BJ (cell line): ENCODE data around the gene ABHD11. TPM values are rescaled to one million over a fixed set of nuclear protein-coding genes. Genes with fewer than 3 reads are reported as not detected.

Experiments
- CTCF ChIA-PET: fragments of 350-600 bp; formaldehyde crosslinking; extraction: SDS; loops from one replicate; lab custom pipeline; 2021; ENCODE audit warnings: antibody characterized with exemption, inconsistent platforms; lab: Yijun Ruan, JAX
- POLR2A ChIA-PET: fragments of 300-600 bp; sonication (Branson Sonifier 250); formaldehyde crosslinking; extraction: SDS; loops from one replicate; lab custom pipeline; 2021; ENCODE audit warnings: antibody characterized with exemption; lab: Charles Lee
- DNase-seq: peaks from one replicate; pipeline ENCODE4 v3.0.0-alpha.2; 2011; ENCODE audit warnings: low read depth
- H3K27me3 ChIP-seq: 2 replicates; pipeline ENCODE4 v1.6.0; 2011; ENCODE audit warnings: low read length; ENCODE audit not compliant: control insufficient read depth, insufficient read depth
- H3K36me3 ChIP-seq: 2 replicates; pipeline ENCODE4 v1.5.1; 2011; ENCODE audit warnings: low read length; ENCODE audit not compliant: control insufficient read depth, insufficient read depth
- H3K4me3 ChIP-seq: 2 replicates; pipeline ENCODE4 v1.5.1; 2011; ENCODE audit warnings: low read depth, mild to moderate bottlenecking, control low read depth, low read length
- polyA plus RNA-seq: library from polyadenylated mRNA; depleted of rRNA; stranded (reverse); fragments of >200 nt; gene quantifications from 2 replicates; pipeline ENCODE4 v1.2.3, GENCODE V29; 2011
- TF ChIP-seq, protein P1 (sequence below): IDR thresholded peaks from 2 replicates; pipeline ENCODE4 v1.5.1; 2011; ENCODE audit warnings: low read depth, mild to moderate bottlenecking, control low read depth, inconsistent platforms, low read length, moderate library complexity; ENCODE audit not compliant: insufficient read depth

The ABHD11 gene
- polyA plus RNA-seq, 1 experiment: 16.9 TPM

DNA sequence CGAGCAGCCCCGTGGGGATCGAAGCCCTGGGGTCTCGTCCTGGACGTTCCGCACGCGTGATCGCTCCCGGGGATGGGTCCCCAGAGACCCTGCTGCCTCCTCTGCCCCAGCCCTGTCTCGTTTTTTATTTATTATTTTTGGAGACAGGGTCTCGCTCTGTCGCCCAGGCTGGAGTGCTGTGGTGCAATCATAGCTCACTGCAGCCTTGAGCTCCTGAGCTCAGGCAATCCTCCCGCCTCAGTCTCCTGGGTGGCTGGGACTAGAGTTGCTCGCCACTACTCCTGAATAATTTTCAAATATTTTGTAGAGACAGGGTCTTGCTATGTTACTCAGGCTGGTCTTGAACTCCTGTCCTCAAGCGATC, 18.8 kb downstream of the ABHD11 start:
- TF ChIP-seq, protein P1, sequence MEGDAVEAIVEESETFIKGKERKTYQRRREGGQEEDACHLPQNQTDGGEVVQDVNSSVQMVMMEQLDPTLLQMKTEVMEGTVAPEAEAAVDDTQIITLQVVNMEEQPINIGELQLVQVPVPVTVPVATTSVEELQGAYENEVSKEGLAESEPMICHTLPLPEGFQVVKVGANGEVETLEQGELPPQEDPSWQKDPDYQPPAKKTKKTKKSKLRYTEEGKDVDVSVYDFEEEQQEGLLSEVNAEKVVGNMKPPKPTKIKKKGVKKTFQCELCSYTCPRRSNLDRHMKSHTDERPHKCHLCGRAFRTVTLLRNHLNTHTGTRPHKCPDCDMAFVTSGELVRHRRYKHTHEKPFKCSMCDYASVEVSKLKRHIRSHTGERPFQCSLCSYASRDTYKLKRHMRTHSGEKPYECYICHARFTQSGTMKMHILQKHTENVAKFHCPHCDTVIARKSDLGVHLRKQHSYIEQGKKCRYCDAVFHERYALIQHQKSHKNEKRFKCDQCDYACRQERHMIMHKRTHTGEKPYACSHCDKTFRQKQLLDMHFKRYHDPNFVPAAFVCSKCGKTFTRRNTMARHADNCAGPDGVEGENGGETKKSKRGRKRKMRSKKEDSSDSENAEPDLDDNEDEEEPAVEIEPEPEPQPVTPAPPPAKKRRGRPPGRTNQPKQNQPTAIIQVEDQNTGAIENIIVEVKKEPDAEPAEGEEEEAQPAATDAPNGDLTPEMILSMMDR: no peak
- DNase-seq: no peak
- ChIA-PET CTCF (interaction anchor here (0.6 to 1.9 kb wide), 10 partner anchors 15 to 131 kb away, joined by 3 to 18 read pairs (median 3); no protein-coding TSS in a partner anchor), POLR2A (no interaction called here)
- H3K27me3 ChIP-seq: no peaks in the 10 kb centered on the region
- no peaks in the 10 kb centered on the region for H3K36me3 ChIP-seq
- peak overlapping the region; percentile 43 for H3K4me3 ChIP-seq

- Histone ChIP-seq H3K4me3 (peak within 1 kb of the TSS; percentile 83), H3K36me3 (no peaks in the 10 kb centered on the region), H3K27me3 (no peaks in the 10 kb centered on the region)
- POLR2A ChIA-PET: no interaction called here
- TF ChIP-seq, protein P1: no peak
- CTCF ChIA-PET: interaction anchor here (0.6 to 1.9 kb wide), 7 partner anchors 15 to 132 kb away, joined by 3 to 18 read pairs (median 3); no protein-coding TSS in a partner anchor
- no peak for DNase-seq
These were observed 19.4 kb downstream of the ABHD11 start, which contains the start of gene STX1A for GRCh38 chr7:73718905-73719805. Gene STX1A (minus strand): TSS chr7:73719669. CDS start chr7:73719631, 38 bp downstream.

GRCh38 chr7:73718438-73718881, 20.1 kb downstream of the ABHD11 start:
- H3K4me3 ChIP-seq: peak overlapping the region; percentile 83
- CTCF ChIA-PET: interaction anchor here (1.0 to 3.7 kb wide), 5 partner anchors 8 to 111 kb away, joined by 3 to 23 read pairs (median 4); partner anchors contain the start of gene VPS37D
- DNase-seq: no peak
- H3K36me3 ChIP-seq: peaks cover 2% of the 10 kb centered on the region; the same call in 1 of the 2 replicates
- TF ChIP-seq, protein P1: no peak
- H3K27me3 ChIP-seq: no peaks in the 10 kb centered on the region
- POLR2A ChIA-PET: no interaction called here

DNA sequence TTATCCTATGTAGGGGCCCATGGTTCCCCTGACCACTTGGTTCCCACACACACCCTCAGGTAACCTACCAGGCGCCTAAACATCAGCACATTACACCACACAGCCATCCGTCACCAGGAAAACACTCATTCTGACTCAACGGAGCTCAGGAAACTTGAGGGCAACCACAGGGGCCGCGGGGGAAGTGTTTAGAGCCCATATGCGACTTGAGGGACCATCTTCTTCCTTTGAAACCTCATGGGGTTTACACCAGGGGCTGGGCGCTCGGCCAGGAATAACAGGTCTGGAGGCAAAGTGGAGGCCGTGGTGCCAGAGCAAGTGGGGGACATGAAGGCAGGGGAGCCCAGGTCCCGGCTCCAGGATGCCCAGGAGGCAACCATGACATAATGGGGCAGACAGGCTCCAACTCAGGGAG, 20.6 kb downstream of the ABHD11 start:
- TF ChIP-seq, protein P1: no peak
- Histone ChIP-seq H3K36me3 (peaks cover 2% of the 10 kb centered on the region; the same call in 1 of the 2 replicates), H3K4me3 (peak overlapping the region; percentile 83), H3K27me3 (no peaks in the 10 kb centered on the region)
- POLR2A ChIA-PET: no interaction called here
- peak; percentile 53 for DNase-seq
- CTCF ChIA-PET: interaction anchor here (0.9 to 3.7 kb wide), 6 partner anchors 8 to 111 kb away, joined by 3 to 23 read pairs (median 4); partner anchors contain the start of gene VPS37D
